ACC112 (cell line): ENCODE results near the gene RABEPK.
"Not testable (repeated sequence)": the region's sequence is repeated elsewhere in the genome, so short reads cannot be mapped to it uniquely, and the experiment has no call there.

ENCODE experiments used
- H2AFZ ChIP-seq: fragments of 200-600 bp; sonication (generic); one replicate; pipeline ENCODE4 v1.6.0; 2017; ENCODE audit warnings: antibody characterized with exemption, low read length; ENCODE audit not compliant: unreplicated experiment
- H3K27ac ChIP-seq: fragments of 200-600 bp; sonication (generic); 2 replicates; pipeline ENCODE4 v1.5.1; 2014; ENCODE audit warnings: low read depth, mild to moderate bottlenecking, antibody characterized with exemption, low read length, moderate library complexity
- H3K27me3 ChIP-seq: fragments of 200-600 bp; sonication (generic); 2 replicates; pipeline ENCODE4 v1.6.1; 2014; ENCODE audit warnings: mild to moderate bottlenecking, antibody characterized with exemption, low read length, moderate library complexity, mixed read lengths; ENCODE audit not compliant: insufficient read depth
- H3K36me3 ChIP-seq: fragments of 200-600 bp; sonication (generic); 2 replicates; pipeline ENCODE4 v1.6.1; 2016; ENCODE audit warnings: mild to moderate bottlenecking, antibody characterized with exemption, low read length, moderate library complexity, mixed read lengths; ENCODE audit not compliant: insufficient read depth
- H3K4me1 ChIP-seq: fragments of 200-600 bp; sonication (generic); one replicate; pipeline ENCODE4 v1.6.1; 2016; ENCODE audit warnings: low read length, mixed read lengths; ENCODE audit not compliant: insufficient read depth, unreplicated experiment, control insufficient read depth
- H3K4me3 ChIP-seq: fragments of 200-600 bp; sonication (generic); 2 replicates; pipeline ENCODE4 v1.5.1; 2014; ENCODE audit warnings: mild to moderate bottlenecking, low read depth, low read length
- H3K79me2 ChIP-seq: fragments of 200-600 bp; sonication (generic); one replicate; pipeline ENCODE4 v1.6.0; 2016; ENCODE audit warnings: low read length; ENCODE audit not compliant: control insufficient read depth, unreplicated experiment, insufficient read depth

Gene RABEPK

GRCh38 chr9:125243792-125244260, 43.5 kb downstream of the RABEPK start:
- Histone ChIP-seq H3K27me3 (no peaks in the 10 kb centered on the region), H2AFZ (no peak overlapping the region), H3K36me3 (peaks cover 17% of the 10 kb centered on the region), H3K4me1 (peaks cover 30% of the 10 kb centered on the region), H3K27ac (peak overlapping the region; percentile 87), H3K4me3 (no peak overlapping the region), H3K79me2 (peaks cover 33% of the 10 kb centered on the region)

- Histone ChIP-seq H2AFZ (no peak overlapping the region), H3K36me3 (no peaks in the 10 kb centered on the region), H3K27me3 (no peaks in the 10 kb centered on the region), H3K79me2 (peaks cover 10% of the 10 kb centered on the region), H3K4me3 (no peak overlapping the region), H3K4me1 (peaks cover 23% of the 10 kb centered on the region), H3K27ac (no peak overlapping the region)
These were observed 45.9 kb downstream of the RABEPK start for GRCh38 chr9:125246261-125246667.

- Histone ChIP-seq H3K36me3 (no peaks in the 10 kb centered on the region), H3K27me3 (no peaks in the 10 kb centered on the region), H3K4me3 (no peak overlapping the region), H3K79me2 (no peaks in the 10 kb centered on the region), H3K4me1 (no peaks in the 10 kb centered on the region), H2AFZ (no peak overlapping the region), H3K27ac (no peak overlapping the region)
These were observed 53.9 kb downstream of the RABEPK start for GRCh38 chr9:125254231-125254630.

- H2AFZ ChIP-seq = no peak overlapping the region
- H3K79me2 ChIP-seq = no peaks in the 10 kb centered on the region
- H3K36me3 ChIP-seq = no peaks in the 10 kb centered on the region
- H3K27ac ChIP-seq = no peak overlapping the region
- no peaks in the 10 kb centered on the region for H3K4me1 ChIP-seq
- H3K4me3 ChIP-seq = no peak overlapping the region
- H3K27me3 ChIP-seq = no peaks in the 10 kb centered on the region
These were observed 55.5 kb downstream of the RABEPK start for GRCh38 chr9:125255781-125256391.

GRCh38 chr9:125258160-125258785, 57.9 kb downstream of the RABEPK start:
- Histone ChIP-seq H3K27ac (no peak overlapping the region), H3K36me3 (no peaks in the 10 kb centered on the region), H2AFZ (no peak overlapping the region), H3K4me1 (peaks cover 6% of the 10 kb centered on the region), H3K27me3 (no peaks in the 10 kb centered on the region), H3K4me3 (no peak overlapping the region), H3K79me2 (peaks cover 16% of the 10 kb centered on the region)

- Histone ChIP-seq H3K27me3 (no peaks in the 10 kb centered on the region), H3K27ac (no peak overlapping the region), H2AFZ (no peak overlapping the region), H3K4me3 (no peak overlapping the region), H3K36me3 (no peaks in the 10 kb centered on the region), H3K79me2 (peaks cover 23% of the 10 kb centered on the region), H3K4me1 (peaks cover 11% of the 10 kb centered on the region)
These were observed 58.6 kb downstream of the RABEPK start for GRCh38 chr9:125258832-125259534.

GRCh38 chr9:125260561-125260960, 60.2 kb downstream of the RABEPK start:
- Histone ChIP-seq H3K4me3 (no peak overlapping the region), H3K79me2 (peaks cover 39% of the 10 kb centered on the region), H3K36me3 (no peaks in the 10 kb centered on the region), H3K4me1 (peaks cover 11% of the 10 kb centered on the region), H3K27ac (no peak overlapping the region), H3K27me3 (no peaks in the 10 kb centered on the region), H2AFZ (no peak overlapping the region)

GRCh38 chr9:125261501-125262293, 61.4 kb downstream of the RABEPK start, which contains the start of gene GAPVD1:
TSS of gene GAPVD1 (plus strand) at chr9:125261826. CDS start at chr9:125298922, 37,096 bp downstream.
- peak within 1 kb of the TSS; percentile 98 for H2AFZ ChIP-seq
- H3K27ac ChIP-seq = peak within 1 kb of the TSS; percentile 26; the same call in 1 of the 2 replicates

GRCh38 chr9:125262294-125262991, 62.1 kb downstream of the RABEPK start:
- no peak overlapping the region for H3K27ac ChIP-seq
- H3K27me3 ChIP-seq = no peaks in the 10 kb centered on the region
- H2AFZ ChIP-seq = peak overlapping the region; percentile 98
- peaks cover 50% of the 10 kb centered on the region for H3K79me2 ChIP-seq
- H3K4me1 ChIP-seq = peaks cover 11% of the 10 kb centered on the region
- peak overlapping the region; percentile 100 for H3K4me3 ChIP-seq
- H3K36me3 ChIP-seq = no peaks in the 10 kb centered on the region

More at GRCh38 chr9:125261501-125262293, 61.4 kb downstream of the RABEPK start, which contains the start of gene GAPVD1:
- Histone ChIP-seq H3K4me1 (peaks cover 11% of the 10 kb centered on the region), H3K79me2 (peaks cover 44% of the 10 kb centered on the region), H3K36me3 (no peaks in the 10 kb centered on the region), H3K27me3 (no peaks in the 10 kb centered on the region), H3K4me3 (peak within 1 kb of the TSS; percentile 100)

- not testable (repeated sequence) for H3K4me3 ChIP-seq
- peaks cover 11% of the 10 kb centered on the region for H3K4me1 ChIP-seq
These were observed 63.7 kb downstream of the RABEPK start for GRCh38 chr9:125264068-125264467.

More at GRCh38 chr9:125264068-125264467, 63.7 kb downstream of the RABEPK start:
- H3K27me3 ChIP-seq, H2AFZ ChIP-seq, H3K36me3 ChIP-seq, H3K27ac ChIP-seq: not testable (repeated sequence)
- peaks cover 64% of the 10 kb centered on the region for H3K79me2 ChIP-seq
